Endothelial cell of umbilical vein (primary cell): ENCODE results near the gene SREBF1. TPM values are rescaled to one million over a fixed set of nuclear protein-coding genes. Genes with fewer than 3 reads are reported as not detected.

Experiments used
- BruUV-seq: library from RNA; stranded (reverse); fragments of 400-500 nt; replicated peaks from 2 replicates; lab custom pipeline; 2021; lab: Mats Ljungman, UMichigan
- CTCF ChIA-PET: fragments of 300-600, 350-600 bp; sonication (Branson Sonifier 250); formaldehyde crosslinking; loops from one replicate; lab custom pipeline; 2021; ENCODE audit warnings: antibody characterized with exemption, inconsistent platforms; lab: Charles Lee
- POLR2A ChIA-PET: fragments of 300-600, 350-600 bp; sonication (Branson Sonifier 250); formaldehyde crosslinking; loops from one replicate; lab custom pipeline; 2021; ENCODE audit warnings: antibody characterized with exemption, inconsistent platforms; lab: Charles Lee
- DNase-seq: peaks from one replicate; pipeline ENCODE4 v3.0.0-alpha.2; 2011; ENCODE audit warnings: low read depth, low spot score
- FAIRE-seq: peaks from 2 replicates; lab custom pipeline; 2011; peaks lifted over from hg19 to GRCh38; lab: Jason Lieb, UNC
- H2AFZ ChIP-seq: 2 replicates; pipeline ENCODE4 v1.6.0; 2012; ENCODE audit warnings: low read depth, low read length, control low read depth, inconsistent platforms
- H3K27ac ChIP-seq: 2 replicates; pipeline ENCODE4 v1.5.1; 2011; ENCODE audit warnings: low read depth, mild to moderate bottlenecking, control low read depth, low read length, moderate library complexity; ENCODE audit not compliant: insufficient read depth
- H3K27me3 ChIP-seq, 2 experiments: 2 replicates each; pipeline versions ENCODE4 v1.6.0 to v1.6.1; 2011; ENCODE audit warnings: low read length in 2 of 2, mixed read lengths in 1 of 2; ENCODE audit not compliant: control insufficient read depth in 2 of 2, insufficient read depth in 2 of 2
- H3K36me3 ChIP-seq, 2 experiments: 2 replicates in 1 of 2; 3 replicates in 1 of 2; pipeline ENCODE4 v1.5.1; 2011; ENCODE audit warnings: low read length in 2 of 2, mild to moderate bottlenecking in 1 of 2, moderate library complexity in 1 of 2; ENCODE audit not compliant: control insufficient read depth in 2 of 2, insufficient read depth in 2 of 2; ENCODE audit errors: extremely low read depth in 1 of 2
- H3K4me1 ChIP-seq: 3 replicates; pipeline ENCODE4 v1.5.1; 2011; ENCODE audit warnings: mild to moderate bottlenecking, low read length; ENCODE audit not compliant: control insufficient read depth, insufficient read depth; ENCODE audit errors: extremely low read depth
- H3K4me2 ChIP-seq: 2 replicates; pipeline ENCODE4 v1.6.1; 2011; ENCODE audit warnings: low read length, control low read depth, mixed read lengths; ENCODE audit not compliant: insufficient read depth
- H3K4me3 ChIP-seq, 3 experiments: fragments of 200-600 bp in 1 of 3; sonication (generic), shearing (Covaris generic) in 1 of 3; replicated peaks in 1 of 3; 2 replicates each; pipeline ENCODE4 v1.5.1; 2011 to 2016; ENCODE audit warnings: control low read depth in 3 of 3, low read length in 3 of 3, mild to moderate bottlenecking in 2 of 3, inconsistent platforms in 1 of 3, low read depth in 1 of 3, moderate library complexity in 1 of 3; ENCODE audit not compliant: insufficient read depth in 1 of 3
- H3K79me2 ChIP-seq: 2 replicates; pipeline ENCODE4 v1.6.0; 2012; ENCODE audit warnings: low read length, inconsistent platforms; ENCODE audit not compliant: control insufficient read depth, insufficient read depth
- H3K9ac ChIP-seq: replicated peaks from 2 replicates; pipeline ENCODE3; 2011; ENCODE audit warnings: low read length, control low read depth; ENCODE audit not compliant: insufficient read depth; ENCODE audit errors: extremely low read depth
- H3K9me1 ChIP-seq: replicated peaks from 3 replicates; pipeline ENCODE4 v1.6.0; 2011; ENCODE audit warnings: mild to moderate bottlenecking, low read length; ENCODE audit not compliant: control insufficient read depth, insufficient read depth; ENCODE audit errors: extremely low read depth
- H3K9me3 ChIP-seq: replicated peaks from 2 replicates; pipeline ENCODE4 v1.5.1; 2012; ENCODE audit warnings: low read length, inconsistent platforms; ENCODE audit not compliant: control insufficient read depth, insufficient read depth
- H4K20me1 ChIP-seq: replicated peaks from 2 replicates; pipeline ENCODE3; 2011; ENCODE audit warnings: mild to moderate bottlenecking, low read length; ENCODE audit not compliant: control insufficient read depth, insufficient read depth; ENCODE audit errors: extremely low read depth
- CTCF ChIP-seq, 2 donors: IDR thresholded peaks; 1 replicate in 1 of 2; 2 replicates in 1 of 2; pipeline ENCODE4 v1.5.1; 2011; ENCODE audit warnings: low read length in 2 of 2, mild to moderate bottlenecking in 2 of 2, moderate library complexity in 2 of 2, control low read depth in 1 of 2, inconsistent platforms in 1 of 2, low read depth in 1 of 2; ENCODE audit not compliant: insufficient read depth in 1 of 2; ENCODE audit errors: extremely low read depth in 1 of 2
- EZH2 ChIP-seq: IDR thresholded peaks from 2 replicates; pipeline ENCODE4 v1.6.1; 2012; ENCODE audit warnings: borderline replicate concordance, low read depth, mild to moderate bottlenecking, moderate library complexity, low read length, inconsistent platforms; ENCODE audit not compliant: severe bottlenecking
- FOS ChIP-seq: IDR thresholded peaks from 2 replicates; pipeline ENCODE4 v1.6.1; 2011; ENCODE audit warnings: mild to moderate bottlenecking, low read length, moderate library complexity, borderline replicate concordance; ENCODE audit not compliant: insufficient read depth
- GATA2 ChIP-seq: IDR thresholded peaks from 2 replicates; pipeline ENCODE4 v1.7.0; 2011; ENCODE audit warnings: low read depth, mild to moderate bottlenecking, moderate library complexity, mixed read lengths, low read length; ENCODE audit not compliant: insufficient read length, insufficient read depth
- JUN ChIP-seq: IDR thresholded peaks from 2 replicates; pipeline ENCODE4 v1.6.1; 2011; ENCODE audit warnings: borderline replicate concordance, low read depth; ENCODE audit not compliant: insufficient read length, insufficient read depth
- MAX ChIP-seq: IDR thresholded peaks from 2 replicates; pipeline ENCODE4 v1.6.1; 2011; ENCODE audit not compliant: insufficient read depth, insufficient read length
- MYC ChIP-seq: IDR thresholded peaks from one replicate; pipeline ENCODE4 v1.6.1; 2011; ENCODE audit warnings: mild to moderate bottlenecking, low read depth, low read length
- POLR2A ChIP-seq: IDR thresholded peaks from 2 replicates; pipeline ENCODE4 v1.6.1; 2012; ENCODE audit warnings: low read depth, mild to moderate bottlenecking, control low read depth, low read length
- POLR2AphosphoS5 ChIP-seq: IDR thresholded peaks from 2 replicates; pipeline ENCODE4 v1.6.1; 2012; ENCODE audit warnings: low read depth, mild to moderate bottlenecking, control low read depth, low read length, moderate library complexity; ENCODE audit not compliant: insufficient read depth
- dilution Hi-C: fragments of 300-500 bp; cut with MboI; formaldehyde crosslinking; loops from one replicate; pipeline ENCODE4 v1.15.0; 2019; ENCODE audit warnings: low sequenced_read_pairs; ENCODE audit not compliant: extremely low pct_ligation_motif_present
- intact Hi-C: fragments of 100-400 bp; cut with micrococcal nuclease; formaldehyde crosslinking; loops from one replicate; pipeline ENCODE4 v1.10.0; 2022
- polyA plus RNA-seq, 4 experiments: library from polyadenylated mRNA; depleted of rRNA in 3 of 4; stranded (reverse) in 3 of 4; unstranded in 1 of 4; fragments of >200 nt; gene quantifications; 2 replicates each; pipeline versions ENCODE4 v1.2.1 to v1.2.3, GENCODE V29; 2011 to 2012; ENCODE audit warnings: missing spikeins in 1 of 4
- total RNA-seq: library from RNA; stranded (reverse); gene quantifications from 2 replicates; pipeline ENCODE4 v1.2.3, GENCODE V29; 2021

Gene SREBF1
- total and polyA plus RNA-seq, 2 donors (not counting 3 experiments of a cell fraction or from before 2014, with no cell fraction given), result 50.4 to 109 TPM

- Histone ChIP-seq H3K4me2 (no peak overlapping the region), H3K9ac (no peak overlapping the region), H3K27me3 (no peaks in the 10 kb centered on the region), H3K79me2 (no peaks in the 10 kb centered on the region), H3K36me3 (peaks cover 0 to 9% of the 10 kb centered on the region in 2 experiments), H2AFZ (no peak overlapping the region), H3K9me3 (no peaks in the 10 kb centered on the region), H3K9me1 (no peaks in the 10 kb centered on the region), H3K4me3 (no peak overlapping the region), H4K20me1 (no peaks in the 10 kb centered on the region), H3K4me1 (peaks cover 4% of the 10 kb centered on the region), H3K27ac (no peak overlapping the region)
- DNase-seq, result no peak
- ChIA-PET CTCF (interaction anchor here (1.1 to 2.6 kb wide), 4 partner anchors 9 to 148 kb away, joined by 3 to 18 read pairs (median 4); no protein-coding TSS in a partner anchor), POLR2A (interaction anchor here (0.6 kb wide), 1 partner anchor 11 kb away, joined by 4 read pairs; no protein-coding TSS in a partner anchor)
- intact Hi-C loops, result no loop called here
- TF ChIP-seq FOS (no peak), JUN (no peak), GATA2 (no peak), POLR2A (no peak), CTCF (IDR thresholded peaks at IDR 0.05; ENCODE audit: extremely low read depth in 1 of 2, insufficient read depth in 1 of 2, low read depth in 1 of 2, low read length in 2 of 2) (no peak), MYC (no peak), POLR2AphosphoS5 (no peak), MAX (no peak), EZH2 (no peak)
- FAIRE-seq, result no peak
- no TSS peak for BruUV-seq
- dilution Hi-C loops, result loop anchor here (25.0 kb wide), 1 partner anchor 153 kb away; the partner anchor contains the start of genes ATPAF2 and GID4
Measured at GRCh38 chr17:17884391-17885357, 47.9 kb upstream of the SREBF1 start.
